NB4 (cell line): Measurements from ENCODE around the gene GNAO1.

Experiments
- DNase-seq: peaks from one replicate; pipeline ENCODE4 v3.0.0; 2010; ENCODE audit warnings: low read depth
- H3K4me3 ChIP-seq: one replicate; pipeline ENCODE4 v1.5.1; 2011; ENCODE audit warnings: mild to moderate bottlenecking, low read depth, low read length, moderate library complexity
- CTCF ChIP-seq: IDR thresholded peaks from one replicate; pipeline ENCODE4 v1.5.1; 2012; ENCODE audit warnings: low read depth, low read length
- MAX ChIP-seq: IDR thresholded peaks from 2 replicates; pipeline ENCODE4 v1.6.1; 2011; ENCODE audit warnings: low read depth, low read length
- MYC ChIP-seq: IDR thresholded peaks from 2 replicates; pipeline ENCODE4 v1.6.1; 2011; ENCODE audit warnings: low read depth, low read length
- POLR2A ChIP-seq: IDR thresholded peaks from 2 replicates; pipeline ENCODE4 v1.6.1; 2011; ENCODE audit warnings: mild to moderate bottlenecking; ENCODE audit not compliant: insufficient read length; ENCODE audit errors: extremely low read depth

GNAO1 gene

GRCh38 chr16:56273615-56274014, 82.3 kb downstream of the GNAO1 start:
- no peak overlapping the region for H3K4me3 ChIP-seq
- no peak for DNase-seq
- TF ChIP-seq CTCF = no peak
- no peak for TF ChIP-seq MYC
- no peak for TF ChIP-seq MAX
- TF ChIP-seq POLR2A = no peak

GRCh38 chr16:56274369-56274768, 83.1 kb downstream of the GNAO1 start:
- no peak for TF ChIP-seq MYC
- no peak for TF ChIP-seq POLR2A
- no peak for TF ChIP-seq MAX
- no peak for TF ChIP-seq CTCF
- DNase-seq = no peak

GRCh38 chr16:56275076-56275475, 83.8 kb downstream of the GNAO1 start:
- H3K4me3 ChIP-seq = no peak overlapping the region
- TF ChIP-seq POLR2A (no peak), MAX (0 out of 2 replicates have a peak, but pooled peaks have one; percentile 23), CTCF (no peak), MYC (no peak)
- no peak for DNase-seq

More at GRCh38 chr16:56274369-56274768, 83.1 kb downstream of the GNAO1 start:
- H3K4me3 ChIP-seq = no peak overlapping the region

GRCh38 chr16:56275801-56276200, 84.5 kb downstream of the GNAO1 start:
- H3K4me3 ChIP-seq = no peak overlapping the region
- DNase-seq = no peak
- TF ChIP-seq CTCF (no peak), MAX (no peak), POLR2A (no peak), MYC (no peak)

- DNase-seq = no peak
- H3K4me3 ChIP-seq = no peak overlapping the region
- TF ChIP-seq CTCF (no peak), MYC (no peak), MAX (no peak), POLR2A (no peak)
These were observed 85.8 kb downstream of the GNAO1 start for GRCh38 chr16:56277075-56277474.
